GM12874 (cell line): Measurements from ENCODE around the gene ADARB2.

Experiments used
- CTCF ChIP-seq: IDR thresholded peaks from 2 replicates; pipeline ENCODE4 v1.5.1; 2011; ENCODE audit warnings: low read depth, mild to moderate bottlenecking, control low read depth, low read length, moderate library complexity; ENCODE audit not compliant: insufficient read depth

ADARB2 gene

GRCh38 chr10:1485357-1485756 lies 252.0 kb downstream of the ADARB2 start:
- TF ChIP-seq CTCF = no peak

- no peak for TF ChIP-seq CTCF
Observed at GRCh38 chr10:1483826-1484225, 253.5 kb downstream of the ADARB2 start.

- no peak for TF ChIP-seq CTCF
Observed at GRCh38 chr10:1483246-1483645, 254.1 kb downstream of the ADARB2 start.

GRCh38 chr10:1477578-1477977 lies 259.7 kb downstream of the ADARB2 start:
- TF ChIP-seq CTCF = no peak

- no peak for TF ChIP-seq CTCF
Observed at GRCh38 chr10:1476455-1476803, 260.9 kb downstream of the ADARB2 start.

GRCh38 chr10:1475771-1476454 lies 261.4 kb downstream of the ADARB2 start:
- no peak for TF ChIP-seq CTCF

- TF ChIP-seq CTCF = no peak
Observed at GRCh38 chr10:1475098-1475591, 262.2 kb downstream of the ADARB2 start.
